Adipocyte (in vitro differentiated cells): ENCODE results near the gene STAP1.
A peak's percentile ranks its signal among the peaks of the same experiment; 100 is the strongest.

Source experiments
- DNase-seq: peaks from one replicate; pipeline ENCODE4 v3.0.0-alpha.2; 2015; ENCODE audit warnings: low read depth
- H3K27me3 ChIP-seq: replicated peaks from 2 replicates; pipeline ENCODE4 v1.7.0; 2013; ENCODE audit warnings: mild to moderate bottlenecking, low read length, moderate library complexity; ENCODE audit not compliant: control insufficient read depth, insufficient read depth
- H3K36me3 ChIP-seq: 2 replicates; pipeline ENCODE4 v1.7.0; 2013; ENCODE audit warnings: low read length, mild to moderate bottlenecking, moderate library complexity; ENCODE audit not compliant: control insufficient read depth, insufficient read depth, severe bottlenecking
- H3K4me1 ChIP-seq: 2 replicates; pipeline ENCODE4 v1.7.0; 2013; ENCODE audit warnings: mild to moderate bottlenecking, low read length, moderate library complexity; ENCODE audit not compliant: control insufficient read depth, insufficient read depth
- H3K4me3 ChIP-seq: 2 replicates; pipeline ENCODE4 v1.7.0; 2013; ENCODE audit warnings: mild to moderate bottlenecking, low read length, moderate library complexity
- H3K9ac ChIP-seq: 2 replicates; pipeline ENCODE4 v1.7.0; 2013; ENCODE audit warnings: mild to moderate bottlenecking, low read length, moderate library complexity
- H3K9me3 ChIP-seq: 2 replicates; pipeline ENCODE4 v1.7.0; 2013; ENCODE audit warnings: mild to moderate bottlenecking, low read length, moderate library complexity; ENCODE audit not compliant: control insufficient read depth

STAP1 gene

GRCh38 chr4:67556436-67556835 lies 2.1 kb upstream of the STAP1 start:
- Histone ChIP-seq H3K27me3 (no peaks in the 10 kb centered on the region), H3K36me3 (no peaks in the 10 kb centered on the region), H3K9ac (no peak overlapping the region), H3K4me1 (no peaks in the 10 kb centered on the region), H3K9me3 (no peaks in the 10 kb centered on the region), H3K4me3 (no peak overlapping the region)
- DNase-seq, result no peak

DNA sequence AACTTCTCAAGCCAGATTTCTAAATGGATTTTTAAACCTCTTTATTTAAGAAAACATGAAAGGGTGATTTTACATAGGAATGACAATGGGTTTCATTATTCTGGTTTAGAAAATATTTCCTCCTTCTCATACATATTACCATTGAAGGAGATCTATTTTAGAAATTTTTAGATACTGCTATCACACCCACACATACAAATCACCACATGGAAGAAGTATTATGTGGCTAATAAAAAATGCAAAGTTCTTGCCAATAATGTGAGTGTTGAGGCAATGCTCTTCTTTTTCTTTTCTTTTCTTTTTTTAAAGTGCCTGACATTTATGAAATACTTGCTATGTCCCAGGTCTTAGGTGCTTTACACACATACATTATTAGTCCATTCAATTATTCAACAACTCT lies 6.8 kb downstream of the STAP1 start:
- no peak overlapping the region for H3K4me3 ChIP-seq
- peaks cover 9% of the 10 kb centered on the region for H3K4me1 ChIP-seq
- H3K27me3 ChIP-seq, result no peaks in the 10 kb centered on the region
- H3K9me3 ChIP-seq, result no peaks in the 10 kb centered on the region
- DNase-seq, result peak; percentile 45
- no peak overlapping the region for H3K9ac ChIP-seq
- H3K36me3 ChIP-seq, result no peaks in the 10 kb centered on the region

DNA sequence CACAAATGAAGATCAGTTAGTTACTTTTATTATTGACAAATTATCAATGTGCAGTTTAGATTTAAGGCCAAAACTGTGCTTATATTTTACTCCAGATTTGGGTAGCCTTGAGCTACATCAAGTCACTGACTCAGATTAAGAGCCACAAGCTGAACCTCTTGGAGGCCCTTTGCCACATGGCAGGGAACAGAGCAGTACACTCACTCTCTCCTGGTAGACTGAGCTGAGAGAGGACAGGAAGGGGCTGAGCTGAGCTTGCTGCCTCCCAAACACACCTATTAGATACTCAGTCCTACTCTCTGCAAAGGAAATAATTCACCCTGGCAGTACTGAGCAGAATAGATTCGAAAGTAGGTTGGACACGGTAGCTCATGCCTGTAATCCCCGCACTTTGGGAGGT lies 7.8 kb downstream of the STAP1 start:
- H3K27me3 ChIP-seq, result no peaks in the 10 kb centered on the region
- no peak overlapping the region for H3K9ac ChIP-seq
- peaks cover 9% of the 10 kb centered on the region for H3K4me1 ChIP-seq
- no peak overlapping the region for H3K4me3 ChIP-seq
- H3K36me3 ChIP-seq, result no peaks in the 10 kb centered on the region
- DNase-seq, result no peak
- H3K9me3 ChIP-seq, result no peaks in the 10 kb centered on the region

DNA sequence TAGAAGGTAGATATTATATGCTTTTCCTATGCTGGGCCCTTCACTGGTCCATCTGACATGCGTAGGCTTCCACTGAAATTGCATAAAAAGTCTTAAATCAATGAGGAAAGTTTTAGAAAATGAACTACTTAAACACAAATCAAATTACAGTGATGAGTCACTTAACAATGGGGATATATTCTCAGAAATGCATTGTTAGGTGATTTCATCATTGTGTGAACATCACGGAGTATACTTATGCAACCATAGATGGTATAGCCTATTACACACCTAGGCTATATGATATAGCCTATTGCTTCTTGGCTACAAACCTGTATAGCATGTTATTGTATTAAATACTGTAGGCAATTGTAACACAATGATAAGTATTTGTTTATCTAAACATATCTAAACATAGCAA lies 10.3 kb downstream of the STAP1 start:
- Histone ChIP-seq H3K9ac (no peak overlapping the region), H3K4me1 (peaks cover 9% of the 10 kb centered on the region), H3K9me3 (no peaks in the 10 kb centered on the region), H3K4me3 (no peak overlapping the region), H3K27me3 (no peaks in the 10 kb centered on the region), H3K36me3 (no peaks in the 10 kb centered on the region)
- peak; percentile 19 for DNase-seq

DNA sequence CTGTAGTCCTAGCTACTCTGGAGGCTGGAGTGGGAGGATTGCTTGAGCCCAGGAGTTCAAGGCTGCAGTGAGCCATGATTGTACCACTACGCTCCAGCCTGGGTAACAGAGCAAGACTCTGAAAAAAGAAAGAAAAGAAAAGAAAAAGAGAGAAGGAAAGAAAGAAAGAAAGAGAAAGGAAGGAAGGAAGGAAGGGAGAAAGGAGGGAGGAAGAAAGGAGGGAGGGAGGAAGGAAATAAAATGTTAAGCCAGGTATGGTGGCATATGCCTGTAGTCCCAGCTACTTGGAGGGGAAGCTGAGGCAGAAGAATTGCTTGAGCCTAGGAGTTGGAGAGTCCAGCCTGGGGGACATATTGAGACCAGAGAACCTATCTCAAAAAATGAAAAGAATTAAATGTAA lies 12.0 kb downstream of the STAP1 start:
- DNase-seq, result no peak
- Histone ChIP-seq H3K4me1 (peaks cover 1% of the 10 kb centered on the region), H3K9me3 (no peaks in the 10 kb centered on the region), H3K27me3 (no peaks in the 10 kb centered on the region), H3K9ac (no peak overlapping the region), H3K4me3 (no peak overlapping the region), H3K36me3 (no peaks in the 10 kb centered on the region)

GRCh38 chr4:67571975-67572374 lies 13.4 kb downstream of the STAP1 start:
- H3K4me1 ChIP-seq, result no peaks in the 10 kb centered on the region
- no peak for DNase-seq

GRCh38 chr4:67573193-67573592 lies 14.7 kb downstream of the STAP1 start:
- H3K4me3 ChIP-seq, result no peak overlapping the region
- H3K27me3 ChIP-seq, result no peaks in the 10 kb centered on the region
- no peaks in the 10 kb centered on the region for H3K36me3 ChIP-seq
- no peaks in the 10 kb centered on the region for H3K9me3 ChIP-seq
- no peak overlapping the region for H3K9ac ChIP-seq
- no peak for DNase-seq
- no peaks in the 10 kb centered on the region for H3K4me1 ChIP-seq

More at GRCh38 chr4:67571975-67572374, 13.4 kb downstream of the STAP1 start:
- Histone ChIP-seq H3K9me3 (no peaks in the 10 kb centered on the region), H3K9ac (no peak overlapping the region), H3K27me3 (no peaks in the 10 kb centered on the region), H3K36me3 (no peaks in the 10 kb centered on the region), H3K4me3 (no peak overlapping the region)

GRCh38 chr4:67575232-67576058 lies 16.9 kb downstream of the STAP1 start:
- Histone ChIP-seq H3K4me3 (no peak overlapping the region), H3K27me3 (no peaks in the 10 kb centered on the region), H3K4me1 (no peaks in the 10 kb centered on the region), H3K9ac (no peak overlapping the region), H3K9me3 (no peaks in the 10 kb centered on the region), H3K36me3 (no peaks in the 10 kb centered on the region)
- DNase-seq, result no peak

GRCh38 chr4:67576059-67576466 lies 17.5 kb downstream of the STAP1 start:
- no peak for DNase-seq
- H3K36me3 ChIP-seq, result no peaks in the 10 kb centered on the region
- H3K4me3 ChIP-seq, result no peak overlapping the region
- H3K4me1 ChIP-seq, result no peaks in the 10 kb centered on the region
- no peaks in the 10 kb centered on the region for H3K27me3 ChIP-seq
- H3K9me3 ChIP-seq, result no peaks in the 10 kb centered on the region
- H3K9ac ChIP-seq, result no peak overlapping the region

DNA sequence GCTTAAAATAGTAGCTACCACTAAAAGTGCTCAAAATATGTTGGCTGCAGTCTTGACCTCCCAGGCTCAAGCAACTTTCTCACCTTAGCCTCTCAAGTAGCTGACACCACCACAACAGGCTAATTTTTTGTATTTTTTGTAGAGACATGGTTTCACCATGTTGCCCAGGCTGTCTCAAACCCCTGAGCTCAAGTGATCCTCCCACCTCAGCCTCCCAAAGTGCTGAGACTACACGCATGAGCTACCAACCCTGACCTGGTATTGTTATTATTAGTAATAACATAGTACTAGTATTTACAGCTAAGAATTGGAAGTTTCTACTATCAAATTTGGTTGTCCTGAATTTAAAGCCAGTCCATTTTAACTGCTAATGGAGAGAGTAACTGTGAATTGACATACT lies 18.0 kb downstream of the STAP1 start:
- no peak for DNase-seq
- H3K9me3 ChIP-seq, result no peaks in the 10 kb centered on the region
- no peaks in the 10 kb centered on the region for H3K27me3 ChIP-seq
- H3K36me3 ChIP-seq, result no peaks in the 10 kb centered on the region
- H3K4me1 ChIP-seq, result no peaks in the 10 kb centered on the region
- H3K4me3 ChIP-seq, result no peak overlapping the region
- H3K9ac ChIP-seq, result no peak overlapping the region

DNA sequence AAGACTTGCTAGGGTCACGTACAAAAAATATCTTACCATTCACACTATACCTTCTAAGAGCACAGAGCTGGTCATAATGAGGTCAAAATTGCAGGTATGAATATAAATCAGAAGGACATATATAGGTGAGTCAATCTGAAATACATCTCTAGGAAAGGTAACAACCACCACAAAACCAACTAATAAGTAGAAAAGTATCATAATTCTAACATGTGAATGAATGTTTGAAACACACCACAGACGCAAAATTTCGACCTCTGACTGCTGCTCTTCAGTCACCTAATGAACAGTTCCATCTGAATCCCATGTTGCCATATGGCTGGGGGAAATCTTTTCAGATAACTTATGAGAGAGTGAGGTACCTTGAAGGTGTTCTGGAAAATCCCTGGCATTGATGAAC lies 22.1 kb downstream of the STAP1 start:
- H3K27me3 ChIP-seq, result no peaks in the 10 kb centered on the region

More for the DNA sequence above, 22.1 kb downstream of the STAP1 start:
- no peak for DNase-seq
- Histone ChIP-seq H3K9me3 (no peaks in the 10 kb centered on the region), H3K4me3 (no peak overlapping the region), H3K4me1 (no peaks in the 10 kb centered on the region), H3K9ac (no peak overlapping the region), H3K36me3 (no peaks in the 10 kb centered on the region)
